ENCODE data around the gene SLC18A2.

The SLC18A2 gene

DNA sequence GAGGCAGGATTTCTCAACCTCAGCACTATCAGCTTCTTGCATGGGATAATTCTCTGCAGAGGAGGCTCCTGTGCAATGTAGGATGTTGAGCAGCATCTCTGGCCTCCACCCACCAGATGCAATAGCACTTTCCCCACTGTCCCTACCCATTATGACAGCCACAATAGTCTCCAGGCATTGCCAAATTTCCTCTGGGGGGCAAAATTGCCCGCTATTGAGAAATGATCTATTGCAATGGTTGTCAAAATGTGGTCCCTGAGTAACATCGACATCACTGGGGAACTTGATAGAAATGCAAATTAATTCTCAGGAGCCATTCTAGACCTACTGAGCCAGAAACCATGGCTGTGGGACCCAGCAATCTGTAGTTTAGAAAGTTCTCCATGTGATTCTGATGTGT, 36.6 kb upstream of the SLC18A2 start:
- Histone ChIP-seq H4K20me1 (ENCODE audit: insufficient read depth, low read length) (no peaks in the 10 kb centered on the region), H3K4me2 (ENCODE audit: low read length) (no peak overlapping the region)

GRCh38 chr10:117212176-117212575, 28.7 kb upstream of the SLC18A2 start:
- H3K79me2 ChIP-seq (ENCODE audit: low read length), result no peaks in the 10 kb centered on the region
- no peak overlapping the region for H3K4me3 ChIP-seq (ENCODE audit: low read length)
- no peak overlapping the region for H2AFZ ChIP-seq (ENCODE audit: low read depth, low read length)
- no peak for TF ChIP-seq EZH2phosphoT487 (IDR thresholded peaks at IDR 0.05; ENCODE audit: low read depth)
- TF ChIP-seq CTCF (IDR thresholded peaks at IDR 0.05; ENCODE audit: low read depth, low read length), result no peak
- H3K9me3 ChIP-seq (ENCODE audit: insufficient read depth, low read length), result no peaks in the 10 kb centered on the region; the same call in 1 of the 2 replicates
- no peaks in the 10 kb centered on the region for H4K20me1 ChIP-seq (ENCODE audit: insufficient read depth, low read length)
- H3K9ac ChIP-seq (ENCODE audit: low read length), result no peak overlapping the region
- H3K4me1 ChIP-seq (ENCODE audit: low read length), result no peaks in the 10 kb centered on the region
- H3K4me2 ChIP-seq (ENCODE audit: low read length), result no peak overlapping the region
- no peak overlapping the region for H3K27ac ChIP-seq (ENCODE audit: low read length)
- H3K36me3 ChIP-seq (replicated peaks; ENCODE audit: low read depth, low read length), result no peaks in the 10 kb centered on the region
- 0 out of 2 replicates have a peak, but pooled peaks cover 6% of the 10 kb centered on the region for H3K27me3 ChIP-seq (ENCODE audit: low read depth, low read length)

More for the DNA sequence above, 36.6 kb upstream of the SLC18A2 start:
- H3K9me3 ChIP-seq (ENCODE audit: insufficient read depth, low read length), result no peaks in the 10 kb centered on the region
- H3K4me1 ChIP-seq (ENCODE audit: low read length), result no peaks in the 10 kb centered on the region
- H3K79me2 ChIP-seq (ENCODE audit: low read length), result no peaks in the 10 kb centered on the region
- no peak overlapping the region for H3K9ac ChIP-seq (ENCODE audit: low read length)
- H2AFZ ChIP-seq (ENCODE audit: low read depth, low read length), result no peak overlapping the region
- H3K27ac ChIP-seq (ENCODE audit: low read length), result no peak overlapping the region
- no peaks in the 10 kb centered on the region for H3K36me3 ChIP-seq (replicated peaks; ENCODE audit: low read depth, low read length)
- H3K27me3 ChIP-seq (ENCODE audit: low read depth, low read length), result no peaks in the 10 kb centered on the region
- TF ChIP-seq CTCF (IDR thresholded peaks at IDR 0.05; ENCODE audit: low read depth, low read length) (no peak), EZH2phosphoT487 (IDR thresholded peaks at IDR 0.05; ENCODE audit: low read depth) (no peak)
- no peak overlapping the region for H3K4me3 ChIP-seq (ENCODE audit: low read length)

DNA sequence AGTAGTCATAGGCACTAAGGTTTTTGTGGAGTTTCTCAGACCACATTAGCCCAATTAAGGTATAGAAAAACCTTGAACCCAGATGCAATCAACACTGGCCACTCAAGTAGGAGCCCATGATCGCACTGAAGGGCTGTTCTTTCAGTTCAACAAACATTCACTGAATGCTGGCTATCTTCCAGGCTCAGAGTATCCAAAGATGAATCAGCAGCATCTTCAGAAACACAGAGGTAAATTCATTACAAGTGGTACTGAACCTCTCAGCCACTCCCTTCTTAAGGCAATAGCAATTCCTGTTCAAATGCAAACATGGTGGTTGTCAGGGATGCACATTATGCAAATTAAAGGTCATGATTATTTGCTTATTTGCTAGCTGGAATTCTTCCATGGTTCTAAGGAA, 26.5 kb upstream of the SLC18A2 start:
- Histone ChIP-seq H3K36me3 (replicated peaks; ENCODE audit: low read depth, low read length) (no peaks in the 10 kb centered on the region), H3K9ac (ENCODE audit: low read length) (no peak overlapping the region), H3K4me2 (ENCODE audit: low read length) (no peak overlapping the region), H3K4me3 (ENCODE audit: low read length) (no peak overlapping the region), H2AFZ (ENCODE audit: low read depth, low read length) (no peak overlapping the region), H3K27ac (ENCODE audit: low read length) (no peak overlapping the region), H3K9me3 (ENCODE audit: insufficient read depth, low read length) (no peaks in the 10 kb centered on the region; the same call in 1 of the 2 replicates), H4K20me1 (ENCODE audit: insufficient read depth, low read length) (no peaks in the 10 kb centered on the region), H3K4me1 (ENCODE audit: low read length) (no peaks in the 10 kb centered on the region), H3K79me2 (ENCODE audit: low read length) (no peaks in the 10 kb centered on the region), H3K27me3 (ENCODE audit: low read depth, low read length) (0 out of 2 replicates have a peak, but pooled peaks cover 6% of the 10 kb centered on the region)
- TF ChIP-seq EZH2phosphoT487 (IDR thresholded peaks at IDR 0.05; ENCODE audit: low read depth), result no peak
- TF ChIP-seq CTCF (IDR thresholded peaks at IDR 0.05; ENCODE audit: low read depth, low read length), result no peak

DNA sequence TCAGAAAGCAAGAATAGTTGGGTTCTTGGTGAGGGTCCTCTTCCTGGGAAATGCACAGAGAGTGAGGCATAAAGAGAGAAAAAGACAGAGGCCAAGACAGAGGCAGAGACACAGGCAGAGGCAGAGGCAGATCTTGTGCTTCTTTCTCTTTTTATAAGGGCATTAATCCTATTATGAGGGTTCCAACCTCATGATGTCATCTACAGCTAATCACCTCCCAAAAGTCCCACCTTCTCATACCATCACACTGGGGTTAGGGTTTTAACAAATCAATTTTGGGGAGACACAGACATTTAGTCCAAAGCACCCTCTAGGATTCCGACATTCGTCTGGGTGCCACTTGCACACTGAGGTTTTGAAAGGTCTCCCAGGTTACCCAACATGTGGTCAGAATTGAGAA, 25.8 kb upstream of the SLC18A2 start:
- TF ChIP-seq EZH2phosphoT487 (IDR thresholded peaks at IDR 0.05; ENCODE audit: low read depth) (no peak), CTCF (IDR thresholded peaks at IDR 0.05; ENCODE audit: low read depth, low read length) (no peak)
- H3K4me1 ChIP-seq (ENCODE audit: low read length), result no peaks in the 10 kb centered on the region
- H3K36me3 ChIP-seq (replicated peaks; ENCODE audit: low read depth, low read length), result no peaks in the 10 kb centered on the region
- 0 out of 2 replicates have a peak, but pooled peaks cover 6% of the 10 kb centered on the region for H3K27me3 ChIP-seq (ENCODE audit: low read depth, low read length)
- no peaks in the 10 kb centered on the region; the same call in 1 of the 2 replicates for H3K9me3 ChIP-seq (ENCODE audit: insufficient read depth, low read length)
- H3K4me3 ChIP-seq (ENCODE audit: low read length), result no peak overlapping the region
- H4K20me1 ChIP-seq (ENCODE audit: insufficient read depth, low read length), result no peaks in the 10 kb centered on the region
- H3K9ac ChIP-seq (ENCODE audit: low read length), result no peak overlapping the region
- H3K79me2 ChIP-seq (ENCODE audit: low read length), result no peaks in the 10 kb centered on the region
- H3K27ac ChIP-seq (ENCODE audit: low read length), result no peak overlapping the region
- no peak overlapping the region for H2AFZ ChIP-seq (ENCODE audit: low read depth, low read length)
- no peak overlapping the region for H3K4me2 ChIP-seq (ENCODE audit: low read length)
